Natural killer cell (primary cell): Measurements from ENCODE around the gene DPEP2. TPM values are rescaled to one million over a fixed set of nuclear protein-coding genes. Genes with fewer than 3 reads are reported as not detected.

Experiments
- ATAC-seq, 3 donors: fragments of 150-1000 bp in 2 of 3; fragments of 200-7000 bp in 1 of 3; cut with Tn5 transposase; 1 replicate in 1 of 3; 2 replicates in 2 of 3; pipeline ENCODE4 v1.10.0; 2021; ENCODE audit warnings: mild to moderate bottlenecking in 2 of 3, moderate library complexity in 2 of 3
- DNase-seq, 2 donors: peaks; one replicate each; pipeline versions ENCODE4 v3.0.0 to v3.0.0-alpha.2; 2013 to 2021; ENCODE audit warnings: mixed read lengths in 1 of 2
- H3K27ac ChIP-seq: one replicate; pipeline ENCODE4 v1.5.1; 2013; ENCODE audit warnings: mild to moderate bottlenecking, low read length
- H3K27me3 ChIP-seq: one replicate; pipeline ENCODE4 v1.6.1; 2013; ENCODE audit warnings: low read length; ENCODE audit not compliant: control insufficient read depth, insufficient read depth
- H3K36me3 ChIP-seq: one replicate; pipeline ENCODE4 v1.6.1; 2013; ENCODE audit warnings: low read length; ENCODE audit not compliant: control insufficient read depth, insufficient read depth
- H3K4me1 ChIP-seq: one replicate; pipeline ENCODE4 v1.6.1; 2013; ENCODE audit warnings: low read length; ENCODE audit not compliant: control insufficient read depth, insufficient read depth
- H3K4me3 ChIP-seq: one replicate; pipeline ENCODE4 v1.5.1; 2013; ENCODE audit warnings: low read length
- H3K9me3 ChIP-seq: one replicate; pipeline ENCODE4 v1.6.1; 2013; ENCODE audit warnings: low read length; ENCODE audit not compliant: control insufficient read depth, insufficient read depth
- H3K27ac Mint-ChIP-seq, 2 donors: one replicate each; pipeline ENCODE4 v1.8.0; 2022; ENCODE audit warnings: mild to moderate bottlenecking in 2 of 2, mixed read lengths in 2 of 2, moderate library complexity in 1 of 2
- H3K27me3 Mint-ChIP-seq, 2 donors: one replicate each; pipeline ENCODE4 v1.8.0; 2022; ENCODE audit warnings: low read depth in 2 of 2, mixed read lengths in 2 of 2
- H3K36me3 Mint-ChIP-seq: one replicate; pipeline ENCODE4 v1.8.0; 2022; ENCODE audit warnings: mixed read lengths
- H3K4me1 Mint-ChIP-seq, 2 donors: one replicate each; pipeline ENCODE4 v1.8.0; 2022; ENCODE audit warnings: mixed read lengths in 2 of 2
- H3K4me3 Mint-ChIP-seq: one replicate; pipeline ENCODE4 v1.8.0; 2022; ENCODE audit warnings: mild to moderate bottlenecking, moderate library complexity, mixed read lengths
- H3K9me3 Mint-ChIP-seq, 2 donors: one replicate each; pipeline ENCODE4 v1.8.0; 2022; ENCODE audit warnings: mixed read lengths in 2 of 2
- CTCF ChIP-seq: fragments of 200-600 bp; IDR thresholded peaks from one replicate; pipeline ENCODE4 v1.8.0; 2022; ENCODE audit warnings: antibody characterized with exemption
- WGBS: methylation state at CpG from one replicate; pipeline ENCODE4 v1.1.7; 2013; ENCODE audit warnings: missing lambda C conversion rate; ENCODE audit not compliant: insufficient coverage; 5-methylcytosine and 5-hydroxymethylcytosine counted together
- intact Hi-C: fragments of 100-400 bp; cut with micrococcal nuclease; formaldehyde crosslinking; loops from one replicate; pipeline ENCODE4 v1.14.2; 2022
- total RNA-seq, 4 donors: library from RNA; stranded (reverse); fragments of 120-200 nt in 1 of 4; gene quantifications; one replicate each; pipeline versions ENCODE4 v1.2.3 to v1.2.4, GENCODE V29; 2013 to 2022

DPEP2 gene
- total RNA-seq, 3 donors from 2014 or later (not counting 1 experiment from before 2014, with no cell fraction given), result 47.2 to 64.1 (median 61.8) TPM

GRCh38 chr16:68009157-68009735 lies 10.0 kb upstream of the DPEP2 start:
- H3K27ac ChIP-seq, result no peak overlapping the region
- H3K27me3 ChIP-seq, result no peaks in the 10 kb centered on the region
- Mint-ChIP-seq H3K4me3 (no peak overlapping the region), H3K4me1 (peaks cover 33 to 37% of the 10 kb centered on the region in 2 donors), H3K27ac (peak overlapping the region in 1 of 2 donors; percentile 56), H3K9me3 (no peaks in the 10 kb centered on the region), H3K36me3 (no peaks in the 10 kb centered on the region), H3K27me3 (no peaks in the 10 kb centered on the region)
- no peaks in the 10 kb centered on the region for H3K36me3 ChIP-seq
- DNase-seq (no peak), ATAC-seq (no peak)
- 90% methylated on average over 9 of the region's 9 CpGs for WGBS
- intact Hi-C loops, result no loop called here
- H3K9me3 ChIP-seq, result no peaks in the 10 kb centered on the region
- peaks cover 47% of the 10 kb centered on the region for H3K4me1 ChIP-seq
- no peak for TF ChIP-seq CTCF
- no peak overlapping the region for H3K4me3 ChIP-seq

- no peaks in the 10 kb centered on the region for H3K9me3 Mint-ChIP-seq
- Histone ChIP-seq H3K27me3 (no peaks in the 10 kb centered on the region), H3K4me3 (no peak overlapping the region), H3K27ac (peak overlapping the region; percentile 86), H3K36me3 (no peaks in the 10 kb centered on the region), H3K9me3 (no peaks in the 10 kb centered on the region), H3K4me1 (peaks cover 40% of the 10 kb centered on the region)
- peak; percentile 96 to 99 (median 98) for ATAC-seq
- intact Hi-C loops, result no loop called here
- no peaks in the 10 kb centered on the region for H3K36me3 Mint-ChIP-seq
- peak overlapping the region; percentile 64 for H3K4me3 Mint-ChIP-seq
- peak overlapping the region; percentile 92 to 94 for H3K27ac Mint-ChIP-seq
- no peak for TF ChIP-seq CTCF
- peaks cover 21 to 24% of the 10 kb centered on the region in 2 donors for H3K4me1 Mint-ChIP-seq
- peak; percentile 53 to 78 for DNase-seq
- 6% methylated on average over 6 of the region's 6 CpGs for WGBS
- H3K27me3 Mint-ChIP-seq, result no peaks in the 10 kb centered on the region
These were observed 6.6 kb upstream of the DPEP2 start for GRCh38 chr16:68005786-68006286.

- Histone ChIP-seq H3K36me3 (no peaks in the 10 kb centered on the region), H3K4me3 (no peak overlapping the region), H3K4me1 (peaks cover 46% of the 10 kb centered on the region), H3K9me3 (no peaks in the 10 kb centered on the region), H3K27ac (peak overlapping the region; percentile 86), H3K27me3 (no peaks in the 10 kb centered on the region)
- DNase-seq, result no peak
- Mint-ChIP-seq H3K4me3 (no peak overlapping the region), H3K36me3 (no peaks in the 10 kb centered on the region), H3K9me3 (no peaks in the 10 kb centered on the region), H3K4me1 (peaks cover 26 to 29% of the 10 kb centered on the region in 2 donors), H3K27ac (peak overlapping the region; percentile 92 to 94), H3K27me3 (no peaks in the 10 kb centered on the region)
- intact Hi-C loops, result no loop called here
- no peak for ATAC-seq
- no peak for TF ChIP-seq CTCF
- 89% methylated on average over 6 of the region's 9 CpGs for WGBS
These were observed 5.9 kb upstream of the DPEP2 start for GRCh38 chr16:68005211-68005610.

GRCh38 chr16:68003031-68003430 lies 3.7 kb upstream of the DPEP2 start:
- Mint-ChIP-seq H3K4me1 (peaks cover 42% of the 10 kb centered on the region in 2 donors), H3K36me3 (no peaks in the 10 kb centered on the region), H3K27me3 (no peaks in the 10 kb centered on the region), H3K4me3 (no peak overlapping the region), H3K27ac (peak overlapping the region in 1 of 2 donors; percentile 36), H3K9me3 (no peaks in the 10 kb centered on the region)
- DNase-seq (no peak), ATAC-seq (no peak)
- Histone ChIP-seq H3K4me1 (peaks cover 68% of the 10 kb centered on the region), H3K36me3 (no peaks in the 10 kb centered on the region), H3K4me3 (no peak overlapping the region), H3K27me3 (no peaks in the 10 kb centered on the region), H3K27ac (no peak overlapping the region), H3K9me3 (peaks cover 4% of the 10 kb centered on the region)
- 87% methylated on average over 3 of the region's 4 CpGs for WGBS
- intact Hi-C loops, result no loop called here
- no peak for TF ChIP-seq CTCF
